Hypothalamus (tissue), 51 donors: ENCODE data around the gene FXYD3.
A peak's percentile ranks its signal among the peaks of the same experiment; 100 is the strongest.
"Not testable (repeated sequence)": the region's sequence is repeated elsewhere in the genome, so short reads cannot be mapped to it uniquely, and the experiment has no call there.

Experiments
- DNase-seq, 51 donors: peaks; one replicate each; lab custom pipeline; 2025; lab: John Stamatoyannopoulos, UW

Gene FXYD3

DNA sequence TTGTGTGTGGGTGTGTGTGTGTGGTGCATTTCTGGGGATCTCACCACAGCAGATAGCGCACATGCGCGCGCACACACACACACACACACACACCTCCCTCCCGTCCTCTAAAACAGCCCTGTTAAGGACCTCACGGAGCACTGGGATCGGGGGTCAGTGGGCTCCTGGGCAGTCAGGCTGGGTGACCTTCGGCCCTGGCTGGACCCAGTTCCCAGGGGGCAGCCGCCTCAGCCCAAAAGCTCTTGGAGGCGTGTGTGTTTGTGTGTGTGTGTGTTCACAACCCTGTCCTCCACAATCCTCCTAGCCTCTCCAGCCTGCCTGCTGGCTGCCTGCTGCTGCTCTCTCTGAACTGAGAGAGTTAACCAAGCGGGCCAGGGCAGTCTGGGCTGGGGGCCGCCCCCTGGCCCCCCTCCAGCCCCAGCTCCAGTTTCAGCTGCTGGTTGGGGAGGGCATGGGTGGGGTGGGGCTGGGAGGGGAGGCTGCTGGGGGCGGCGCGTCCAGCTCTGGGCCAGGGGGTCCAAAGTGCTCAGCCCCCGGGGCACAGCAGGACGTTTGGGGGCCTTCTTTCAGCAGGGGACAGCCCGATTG, 22.8 kb downstream of the FXYD3 start, which contains the start of gene FXYD1:
TSS of gene FXYD1 (plus strand) at position 520 of the 588 bp plus-strand sequence. CDS start 1,256 bp downstream, outside the sequence.
- peak in 14 of 51 donors; percentile 19 to 69 (median 44) for DNase-seq

GRCh38 chr19:35140207-35140961, 24.8 kb downstream of the FXYD3 start:
- no peak for DNase-seq

DNA sequence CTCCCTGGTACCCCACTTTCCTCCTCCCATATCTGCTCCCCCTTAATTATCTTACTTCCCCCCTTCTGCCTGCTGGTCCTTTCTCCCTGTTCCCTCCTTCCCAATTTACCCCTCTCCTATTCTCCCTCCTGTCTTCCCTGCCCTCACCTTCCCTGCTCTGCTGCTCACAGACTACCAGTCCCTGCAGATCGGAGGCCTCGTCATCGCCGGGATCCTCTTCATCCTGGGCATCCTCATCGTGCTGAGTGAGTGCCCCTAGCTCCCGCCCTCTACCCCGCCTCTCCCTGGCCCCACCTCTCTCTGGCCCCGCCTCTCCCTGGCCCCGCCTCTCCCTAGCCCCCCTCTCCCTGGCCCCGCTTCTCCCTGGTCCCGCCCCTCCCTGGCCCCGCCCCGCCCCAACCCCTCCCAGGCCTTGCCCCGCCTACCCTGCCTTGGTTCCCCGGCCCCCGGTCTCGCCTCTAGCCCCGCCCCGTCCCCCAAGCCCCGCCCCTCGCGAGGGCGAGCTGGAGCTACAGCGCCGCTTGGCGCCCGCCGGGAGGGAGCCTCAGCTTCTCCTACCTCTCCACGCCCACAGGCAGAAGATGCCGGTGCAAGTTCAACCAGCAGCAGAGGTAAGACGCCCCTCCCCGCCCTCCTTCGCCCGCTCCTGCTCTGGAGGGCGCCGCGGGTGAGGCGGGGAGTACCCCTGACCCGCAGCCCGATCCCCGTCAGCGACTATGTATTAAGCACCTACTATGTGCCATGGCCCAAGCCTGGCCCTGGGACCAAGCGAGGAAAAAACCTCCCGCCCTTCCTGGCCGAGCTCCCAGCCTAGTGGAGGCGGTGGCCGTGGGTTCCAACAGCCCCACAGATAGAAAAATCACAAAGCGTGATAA, 25.6 kb downstream of the FXYD3 start:
- DNase-seq = peak in 50 of 51 donors; percentile 38 to 97 (median 87)

DNA sequence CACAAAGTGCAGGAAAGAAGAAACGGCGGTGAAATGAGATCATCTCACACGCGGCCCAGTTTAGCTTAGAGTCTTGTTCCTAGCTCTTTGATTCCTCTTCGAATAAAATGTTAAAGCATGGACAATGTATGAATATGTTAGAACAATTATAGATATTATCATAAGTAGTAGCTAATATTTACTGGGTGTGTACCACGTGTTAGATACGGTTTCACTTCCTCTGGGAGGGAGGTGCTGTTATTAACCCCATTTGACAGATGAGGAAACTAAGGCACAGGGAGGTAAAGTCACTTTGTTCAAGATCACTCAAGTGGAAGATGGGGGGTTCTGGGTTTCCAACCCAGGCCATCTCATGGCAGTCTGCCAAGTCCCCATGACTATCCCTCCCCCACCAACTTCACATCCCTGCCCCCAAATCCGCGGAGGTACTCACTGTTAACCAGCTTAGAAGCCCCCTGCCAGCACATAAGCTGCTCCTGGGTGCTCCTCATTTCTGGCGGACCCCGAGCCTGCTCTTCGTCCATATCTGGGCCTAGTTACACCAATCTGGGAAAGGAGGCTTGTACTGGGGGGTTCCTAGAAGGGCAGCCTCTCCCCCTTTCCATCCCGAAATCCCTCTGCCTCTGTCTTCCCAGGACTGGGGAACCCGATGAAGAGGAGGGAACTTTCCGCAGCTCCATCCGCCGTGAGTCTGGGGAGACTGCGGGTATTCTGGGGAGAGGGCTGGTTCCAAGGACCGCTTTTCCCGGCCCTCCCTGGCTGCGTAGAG, 26.4 kb downstream of the FXYD3 start:
- peak in 2 of 51 donors; percentile 13 to 48 for DNase-seq

DNA sequence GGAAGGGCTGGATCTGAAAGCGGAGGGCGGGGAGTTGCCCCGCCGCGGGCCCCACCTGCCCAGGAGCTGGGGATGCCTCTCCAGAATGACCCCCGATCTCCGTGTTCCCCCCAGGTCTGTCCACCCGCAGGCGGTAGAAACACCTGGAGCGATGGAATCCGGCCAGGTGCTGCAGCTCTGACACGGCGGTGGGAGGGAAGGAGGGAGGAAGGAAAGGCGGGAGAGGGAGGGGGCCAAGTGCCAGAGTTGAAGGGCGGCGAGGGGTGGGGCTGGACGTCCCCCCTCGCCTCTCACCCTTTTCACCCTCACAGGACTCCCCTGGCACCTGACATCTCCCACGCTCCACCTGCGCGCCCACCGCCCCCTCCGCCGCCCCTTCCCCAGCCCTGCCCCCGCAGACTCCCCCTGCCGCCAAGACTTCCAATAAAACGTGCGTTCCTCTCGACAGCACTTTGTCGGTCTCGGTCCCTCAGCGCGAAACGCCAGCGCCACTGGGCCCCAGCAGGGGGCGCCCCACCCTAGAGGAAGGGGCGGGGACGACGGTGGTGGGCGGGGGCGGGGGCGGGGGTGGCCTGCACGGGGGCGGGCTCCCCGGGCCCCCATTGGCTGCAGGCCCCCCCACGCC, 27.1 kb downstream of the FXYD3 start:
- peak in 32 of 51 donors; percentile 14 to 77 (median 40) for DNase-seq

DNA sequence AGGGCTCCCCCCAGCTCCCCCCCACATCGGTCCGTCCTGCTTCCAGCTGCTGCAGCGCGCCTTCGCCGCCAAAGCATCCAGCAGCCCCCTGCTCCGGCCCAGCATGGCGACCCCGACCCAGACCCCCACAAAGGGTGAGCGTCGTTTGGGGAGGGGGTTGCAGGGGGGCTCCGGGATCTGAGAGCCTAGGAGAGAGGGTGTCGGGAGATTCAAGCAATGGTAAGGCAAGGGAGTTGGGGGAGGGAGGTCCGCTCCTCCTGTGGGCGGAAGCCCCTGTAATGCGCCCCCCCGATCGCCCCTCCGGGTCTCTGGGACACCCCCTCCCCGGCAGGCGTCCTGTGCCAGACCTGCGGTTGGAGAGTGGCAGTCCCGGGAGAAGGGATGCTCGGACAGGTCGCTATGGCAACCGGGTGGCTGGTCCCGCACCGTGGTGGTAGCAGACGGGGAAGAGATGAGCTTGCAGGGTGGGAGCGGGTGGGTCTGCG, 27.6 kb downstream of the FXYD3 start, which contains the start of gene FXYD7:
TSS of gene FXYD7 (plus strand) at position 25 of the 485 bp plus-strand sequence. CDS start at position 104, 79 bp downstream.
- DNase-seq = peak in 10 of 51 donors; percentile 23 to 47 (median 32)

DNA sequence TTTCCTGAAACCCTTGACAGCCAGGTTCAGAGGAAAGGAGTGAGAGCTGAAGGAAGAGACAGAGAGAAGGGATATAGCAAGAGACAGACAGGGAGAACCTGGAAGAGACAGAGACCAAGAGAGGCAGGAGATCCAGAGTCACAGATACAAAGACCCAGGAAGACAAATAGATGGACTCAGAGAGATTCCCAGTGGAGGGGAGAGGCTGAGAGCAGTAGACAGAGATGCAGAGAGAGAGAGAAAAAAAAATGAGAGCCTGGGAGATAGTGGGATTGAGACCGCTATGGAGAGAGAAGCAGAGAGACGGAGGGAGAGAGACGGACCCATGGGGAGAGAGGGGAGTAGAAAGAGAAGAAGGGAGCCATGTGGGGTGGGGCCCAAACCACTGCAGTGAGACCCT, 28.2 kb downstream of the FXYD3 start:
- no peak for DNase-seq

- no peak for DNase-seq
These were observed 28.6 kb downstream of the FXYD3 start for GRCh38 chr19:35144259-35144599.

GRCh38 chr19:35144600-35145436, 29.2 kb downstream of the FXYD3 start:
- peak in 3 of 51 donors; percentile 13 to 72 (median 15) for DNase-seq

- DNase-seq = peak in 1 of 51 donors; percentile 6
These were observed 31.3 kb downstream of the FXYD3 start for GRCh38 chr19:35146746-35147459.

GRCh38 chr19:35149463-35149862, 33.8 kb downstream of the FXYD3 start:
- DNase-seq = no peak

GRCh38 chr19:35150445-35150844, 34.8 kb downstream of the FXYD3 start:
- no peak for DNase-seq

- DNase-seq = no peak
These were observed 35.8 kb downstream of the FXYD3 start for GRCh38 chr19:35151273-35152065.

- not testable (repeated sequence) for DNase-seq
These were observed 37.5 kb downstream of the FXYD3 start for GRCh38 chr19:35153129-35153522.

GRCh38 chr19:35153701-35154524, 38.3 kb downstream of the FXYD3 start:
- DNase-seq = no peak
